WTC11 (cell line): Measurements from ENCODE around the gene HTR3A. TPM values are rescaled to one million over a fixed set of nuclear protein-coding genes. Genes with fewer than 3 reads are reported as not detected.

Experiments
- ATAC-seq: fragments of 200-7000 bp; cut with Tn5 transposase; 2 replicates; pipeline ENCODE4 v1.10.0; 2021; ENCODE audit warnings: mild to moderate bottlenecking, moderate library complexity
- CTCF ChIA-PET: fragments of 300-600 bp; sonication (Branson Sonifier 250); formaldehyde crosslinking; loops from one replicate; lab custom pipeline; 2021; ENCODE audit warnings: antibody characterized with exemption; lab: Charles Lee
- POLR2A ChIA-PET: fragments of 350-600 bp; sonication (Branson Sonifier 250); formaldehyde crosslinking; loops from one replicate; lab custom pipeline; 2021; ENCODE audit warnings: antibody characterized with exemption; lab: Charles Lee
- DNase-seq: peaks from one replicate; pipeline ENCODE4 v3.0.0; 2021; ENCODE audit warnings: low spot score
- H3K27ac Mint-ChIP-seq: 2 replicates; pipeline ENCODE4 v1.8.0; 2021; ENCODE audit warnings: mixed read lengths
- H3K27me3 Mint-ChIP-seq: 2 replicates; pipeline ENCODE4 v1.8.0; 2021; ENCODE audit warnings: low read depth, mild to moderate bottlenecking, moderate library complexity, mixed read lengths
- H3K36me3 Mint-ChIP-seq: 2 replicates; pipeline ENCODE4 v1.8.0; 2021; ENCODE audit warnings: mixed read lengths
- H3K4me1 Mint-ChIP-seq: 2 replicates; pipeline ENCODE4 v1.8.0; 2022; ENCODE audit warnings: mixed read lengths
- H3K4me3 Mint-ChIP-seq: 2 replicates; pipeline ENCODE4 v1.8.0; 2021; ENCODE audit warnings: mild to moderate bottlenecking, moderate library complexity, mixed read lengths
- H3K9me3 Mint-ChIP-seq: 2 replicates; pipeline ENCODE4 v1.8.0; 2021; ENCODE audit warnings: mixed read lengths
- ATF3 ChIP-seq: sonication (generic); formaldehyde crosslinking; conservative IDR thresholded peaks from 2 replicates; pipeline ENCODE4 v1.8.1; 2022; ENCODE audit warnings: mild to moderate bottlenecking, missing genetic modification reagents
- ELF4 ChIP-seq: sonication (generic); formaldehyde crosslinking; IDR thresholded peaks from 2 replicates; pipeline ENCODE4 v1.8.1; 2022; ENCODE audit warnings: low read depth, mild to moderate bottlenecking, moderate library complexity, missing genetic modification reagents
- FOXJ3 ChIP-seq: sonication (generic); formaldehyde crosslinking; IDR thresholded peaks from 2 replicates; pipeline ENCODE4 v1.9.0; 2021; ENCODE audit warnings: missing genetic modification reagents, mild to moderate bottlenecking, borderline replicate concordance
- MXD4 ChIP-seq: fragments of 250-450 bp; sonication (Bioruptor Pico); IDR thresholded peaks from 2 replicates; pipeline ENCODE4 v1.8.0; 2021; ENCODE audit warnings: mild to moderate bottlenecking, moderate library complexity, borderline replicate concordance
- NFYB ChIP-seq: sonication (generic); formaldehyde crosslinking; conservative IDR thresholded peaks from 2 replicates; pipeline ENCODE4 v1.8.0; 2022; ENCODE audit warnings: low read depth, missing genetic modification reagents
- NR3C1 ChIP-seq: sonication (generic); formaldehyde crosslinking; conservative IDR thresholded peaks from 2 replicates; pipeline ENCODE4 v1.8.1; 2023; ENCODE audit warnings: low read depth, mild to moderate bottlenecking, missing genetic modification reagents
- RELA ChIP-seq: sonication (generic); formaldehyde crosslinking; IDR thresholded peaks from 2 replicates; pipeline ENCODE4 v1.8.1; 2022; ENCODE audit warnings: missing genetic modification reagents, mild to moderate bottlenecking, borderline replicate concordance
- SMAD3 ChIP-seq: sonication (generic); formaldehyde crosslinking; IDR thresholded peaks from 2 replicates; pipeline ENCODE4 v1.8.0; 2022; ENCODE audit warnings: missing genetic modification reagents, mild to moderate bottlenecking, borderline replicate concordance
- SP1 ChIP-seq: sonication (generic); formaldehyde crosslinking; conservative IDR thresholded peaks from 2 replicates; pipeline ENCODE4 v1.8.1; 2022; ENCODE audit warnings: missing genetic modification reagents
- USF2 ChIP-seq: sonication (generic); formaldehyde crosslinking; IDR thresholded peaks from 2 replicates; pipeline ENCODE4 v1.8.1; 2023; ENCODE audit warnings: mild to moderate bottlenecking, missing genetic modification reagents, moderate library complexity
- ZNF138 ChIP-seq: sonication (generic); formaldehyde crosslinking; conservative IDR thresholded peaks from 2 replicates; pipeline ENCODE4 v1.8.1; 2022; ENCODE audit warnings: mild to moderate bottlenecking, moderate library complexity, missing genetic modification reagents
- ZNF219 ChIP-seq: sonication (generic); formaldehyde crosslinking; IDR thresholded peaks from 2 replicates; pipeline ENCODE4 v1.8.0; 2023; ENCODE audit warnings: missing genetic modification reagents, mild to moderate bottlenecking, borderline replicate concordance
- ZNF281 ChIP-seq: sonication (generic); formaldehyde crosslinking; IDR thresholded peaks from 2 replicates; pipeline ENCODE4 v1.8.0; 2023; ENCODE audit warnings: mild to moderate bottlenecking, missing genetic modification reagents
- ZNF317 ChIP-seq: sonication (generic); formaldehyde crosslinking; IDR thresholded peaks from 2 replicates; pipeline ENCODE4 v1.8.1; 2023; ENCODE audit warnings: low read depth, mild to moderate bottlenecking, moderate library complexity, missing genetic modification reagents, borderline replicate concordance
- ZNF532 ChIP-seq: fragments of 250-450 bp; sonication (Bioruptor Pico); IDR thresholded peaks from 2 replicates; pipeline ENCODE4 v1.9.0; 2021; ENCODE audit warnings: mild to moderate bottlenecking, borderline replicate concordance
- total RNA-seq: library from RNA; stranded (reverse); gene quantifications from 3 replicates; pipeline ENCODE4 v1.2.3, GENCODE V29; 2021
- TF ChIP-seq, protein P1 (sequence below): sonication (generic); formaldehyde crosslinking; IDR thresholded peaks from 2 replicates; pipeline ENCODE4 v1.8.0; 2022; ENCODE audit warnings: mild to moderate bottlenecking, missing genetic modification reagents
- TF ChIP-seq, protein P2 (sequence below): sonication (generic); formaldehyde crosslinking; IDR thresholded peaks from 2 replicates; pipeline ENCODE4 v1.8.1; 2023; ENCODE audit warnings: mild to moderate bottlenecking, missing genetic modification reagents, borderline replicate concordance
- TF ChIP-seq, protein P3 (sequence below): sonication (generic); formaldehyde crosslinking; IDR thresholded peaks from 2 replicates; pipeline ENCODE4 v1.8.0; 2022; ENCODE audit warnings: mild to moderate bottlenecking, missing genetic modification reagents

The HTR3A gene
- total RNA-seq, 1 experiment from 2014 or later, result 4.1 TPM

GRCh38 chr11:113974741-113975470, at the start of gene HTR3A (continued):
- no peak for TF ChIP-seq ELF4
- peak; percentile 43; the same call in 1 of the 2 replicates for TF ChIP-seq ZNF281 (CRISPR knock-in tag)
- TF ChIP-seq MXD4 (CRISPR knock-in tag), result no peak
- TF ChIP-seq, protein P1, sequence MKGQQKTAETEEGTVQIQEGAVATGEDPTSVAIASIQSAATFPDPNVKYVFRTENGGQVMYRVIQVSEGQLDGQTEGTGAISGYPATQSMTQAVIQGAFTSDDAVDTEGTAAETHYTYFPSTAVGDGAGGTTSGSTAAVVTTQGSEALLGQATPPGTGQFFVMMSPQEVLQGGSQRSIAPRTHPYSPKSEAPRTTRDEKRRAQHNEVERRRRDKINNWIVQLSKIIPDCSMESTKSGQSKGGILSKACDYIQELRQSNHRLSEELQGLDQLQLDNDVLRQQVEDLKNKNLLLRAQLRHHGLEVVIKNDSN (CRISPR knock-in tag), result no peak
- TF ChIP-seq, protein P2, sequence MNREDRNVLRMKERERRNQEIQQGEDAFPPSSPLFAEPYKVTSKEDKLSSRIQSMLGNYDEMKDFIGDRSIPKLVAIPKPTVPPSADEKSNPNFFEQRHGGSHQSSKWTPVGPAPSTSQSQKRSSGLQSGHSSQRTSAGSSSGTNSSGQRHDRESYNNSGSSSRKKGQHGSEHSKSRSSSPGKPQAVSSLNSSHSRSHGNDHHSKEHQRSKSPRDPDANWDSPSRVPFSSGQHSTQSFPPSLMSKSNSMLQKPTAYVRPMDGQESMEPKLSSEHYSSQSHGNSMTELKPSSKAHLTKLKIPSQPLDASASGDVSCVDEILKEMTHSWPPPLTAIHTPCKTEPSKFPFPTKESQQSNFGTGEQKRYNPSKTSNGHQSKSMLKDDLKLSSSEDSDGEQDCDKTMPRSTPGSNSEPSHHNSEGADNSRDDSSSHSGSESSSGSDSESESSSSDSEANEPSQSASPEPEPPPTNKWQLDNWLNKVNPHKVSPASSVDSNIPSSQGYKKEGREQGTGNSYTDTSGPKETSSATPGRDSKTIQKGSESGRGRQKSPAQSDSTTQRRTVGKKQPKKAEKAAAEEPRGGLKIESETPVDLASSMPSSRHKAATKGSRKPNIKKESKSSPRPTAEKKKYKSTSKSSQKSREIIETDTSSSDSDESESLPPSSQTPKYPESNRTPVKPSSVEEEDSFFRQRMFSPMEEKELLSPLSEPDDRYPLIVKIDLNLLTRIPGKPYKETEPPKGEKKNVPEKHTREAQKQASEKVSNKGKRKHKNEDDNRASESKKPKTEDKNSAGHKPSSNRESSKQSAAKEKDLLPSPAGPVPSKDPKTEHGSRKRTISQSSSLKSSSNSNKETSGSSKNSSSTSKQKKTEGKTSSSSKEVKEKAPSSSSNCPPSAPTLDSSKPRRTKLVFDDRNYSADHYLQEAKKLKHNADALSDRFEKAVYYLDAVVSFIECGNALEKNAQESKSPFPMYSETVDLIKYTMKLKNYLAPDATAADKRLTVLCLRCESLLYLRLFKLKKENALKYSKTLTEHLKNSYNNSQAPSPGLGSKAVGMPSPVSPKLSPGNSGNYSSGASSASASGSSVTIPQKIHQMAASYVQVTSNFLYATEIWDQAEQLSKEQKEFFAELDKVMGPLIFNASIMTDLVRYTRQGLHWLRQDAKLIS (CRISPR knock-in tag), result 0 out of 2 replicates have a peak, but pooled peaks have one; percentile 68

- Mint-ChIP-seq H3K4me1 (no peaks in the 10 kb centered on the region), H3K27me3 (no peaks in the 10 kb centered on the region), H3K9me3 (peaks cover 10% of the 10 kb centered on the region), H3K36me3 (no peaks in the 10 kb centered on the region), H3K27ac (no peak overlapping the region), H3K4me3 (no peak overlapping the region)
- DNase-seq (no peak), ATAC-seq (no peak)
- ChIA-PET POLR2A (no interaction called here), CTCF (no interaction called here)
- TF ChIP-seq ZNF219 (CRISPR knock-in tag) (no peak), ATF3 (no peak), NFYB (CRISPR knock-in tag) (no peak), MXD4 (CRISPR knock-in tag) (no peak), USF2 (CRISPR knock-in tag) (no peak), ZNF138 (CRISPR knock-in tag) (no peak), ZNF317 (CRISPR knock-in tag) (no peak), RELA (CRISPR knock-in tag) (no peak), SMAD3 (CRISPR knock-in tag) (no peak), ZNF532 (CRISPR knock-in tag) (no peak), NR3C1 (CRISPR knock-in tag) (no peak), SP1 (no peak), FOXJ3 (CRISPR knock-in tag) (no peak)
- TF ChIP-seq, protein P3, sequence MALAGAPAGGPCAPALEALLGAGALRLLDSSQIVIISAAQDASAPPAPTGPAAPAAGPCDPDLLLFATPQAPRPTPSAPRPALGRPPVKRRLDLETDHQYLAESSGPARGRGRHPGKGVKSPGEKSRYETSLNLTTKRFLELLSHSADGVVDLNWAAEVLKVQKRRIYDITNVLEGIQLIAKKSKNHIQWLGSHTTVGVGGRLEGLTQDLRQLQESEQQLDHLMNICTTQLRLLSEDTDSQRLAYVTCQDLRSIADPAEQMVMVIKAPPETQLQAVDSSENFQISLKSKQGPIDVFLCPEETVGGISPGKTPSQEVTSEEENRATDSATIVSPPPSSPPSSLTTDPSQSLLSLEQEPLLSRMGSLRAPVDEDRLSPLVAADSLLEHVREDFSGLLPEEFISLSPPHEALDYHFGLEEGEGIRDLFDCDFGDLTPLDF (CRISPR knock-in tag), result no peak
Observed at GRCh38 chr11:113926273-113927197, 48.4 kb upstream of the HTR3A start.
